HG03521 (cell line): Measurements from ENCODE around the gene SLC39A8.

ENCODE experiments used
- ATAC-seq: cut with Tn5 transposase; IDR thresholded peaks from one replicate; pipeline ENCODE4 v1.9.1; 2021; ENCODE audit warnings: mild to moderate bottlenecking, moderate library complexity; ENCODE audit not compliant: unreplicated experiment

SLC39A8 gene

GRCh38 chr4:102234243-102234838 is 110.9 kb downstream of the SLC39A8 start:
- no peak for ATAC-seq

- no peak for ATAC-seq
Observed at GRCh38 chr4:102230194-102230593, 115.1 kb downstream of the SLC39A8 start.

- ATAC-seq: no peak
Observed at GRCh38 chr4:102227388-102227787, 117.9 kb downstream of the SLC39A8 start.

GRCh38 chr4:102223461-102223860 is 121.8 kb downstream of the SLC39A8 start:
- no peak for ATAC-seq

GRCh38 chr4:102222838-102223409 is 122.4 kb downstream of the SLC39A8 start:
- no peak for ATAC-seq

GRCh38 chr4:102219129-102219528 is 126.2 kb downstream of the SLC39A8 start:
- ATAC-seq: no peak

GRCh38 chr4:102218656-102219055 is 126.6 kb downstream of the SLC39A8 start:
- ATAC-seq: no peak

GRCh38 chr4:102217775-102218355 is 127.4 kb downstream of the SLC39A8 start:
- ATAC-seq: no peak

GRCh38 chr4:102217345-102217744 is 127.9 kb downstream of the SLC39A8 start:
- ATAC-seq: no peak

GRCh38 chr4:102216666-102217065 is 128.6 kb downstream of the SLC39A8 start:
- ATAC-seq: no peak

GRCh38 chr4:102213031-102213430 is 132.3 kb downstream of the SLC39A8 start:
- ATAC-seq: no peak
